Bronchial epithelial cell (primary cell): ENCODE data around the gene ZBTB5. TPM values are rescaled to one million over a fixed set of nuclear protein-coding genes. Genes with fewer than 3 reads are reported as not detected.

Experiments
- DNase-seq: peaks from one replicate; pipeline ENCODE4 v3.0.0-alpha.2; 2010; ENCODE audit warnings: low read depth
- FAIRE-seq: peaks from 2 replicates; lab custom pipeline; 2011; peaks lifted over from hg19 to GRCh38; lab: Jason Lieb, UNC
- H3K27me3 ChIP-seq: 2 replicates; pipeline ENCODE4 v1.5.1; 2011; ENCODE audit warnings: low read length; ENCODE audit not compliant: control insufficient read depth, insufficient read depth
- H3K36me3 ChIP-seq: 2 replicates; pipeline ENCODE4 v1.5.1; 2011; ENCODE audit warnings: low read length; ENCODE audit not compliant: control insufficient read depth, insufficient read depth
- H3K4me3 ChIP-seq: 2 replicates; pipeline ENCODE4 v1.5.1; 2011; ENCODE audit warnings: mild to moderate bottlenecking, low read depth, low read length, control low read depth
- CTCF ChIP-seq: IDR thresholded peaks from 2 replicates; pipeline ENCODE4 v1.5.1; 2011; ENCODE audit warnings: mild to moderate bottlenecking, moderate library complexity, low read length, control low read depth, inconsistent platforms; ENCODE audit not compliant: insufficient read depth, severe bottlenecking
- total RNA-seq: library from RNA; depleted of rRNA; stranded (reverse); fragments of >200 nt; gene quantifications from 2 replicates; pipeline ENCODE4 v1.2.1, GENCODE V29; 2014

Gene ZBTB5
- total RNA-seq, 1 donor from 2014 or later, result 8.2 TPM

- no peak for DNase-seq
- Histone ChIP-seq H3K4me3 (no peak overlapping the region), H3K36me3 (peaks cover 26% of the 10 kb centered on the region), H3K27me3 (no peaks in the 10 kb centered on the region)
- no peak for FAIRE-seq
- no peak for TF ChIP-seq CTCF
Observed at GRCh38 chr9:37438359-37438758, 26.9 kb downstream of the ZBTB5 start.

- DNase-seq, result no peak
- no peak for FAIRE-seq
- H3K36me3 ChIP-seq, result peaks cover 26% of the 10 kb centered on the region
- H3K4me3 ChIP-seq, result no peak overlapping the region
- TF ChIP-seq CTCF, result no peak
- H3K27me3 ChIP-seq, result no peaks in the 10 kb centered on the region
Observed at GRCh38 chr9:37437621-37438020, 27.6 kb downstream of the ZBTB5 start.

GRCh38 chr9:37437010-37437409 lies 28.2 kb downstream of the ZBTB5 start:
- Histone ChIP-seq H3K4me3 (no peak overlapping the region), H3K36me3 (peaks cover 26% of the 10 kb centered on the region), H3K27me3 (no peaks in the 10 kb centered on the region)
- DNase-seq (no peak), FAIRE-seq (no peak)
- TF ChIP-seq CTCF, result no peak

GRCh38 chr9:37436540-37436939 lies 28.7 kb downstream of the ZBTB5 start:
- Histone ChIP-seq H3K36me3 (peaks cover 25% of the 10 kb centered on the region), H3K27me3 (no peaks in the 10 kb centered on the region), H3K4me3 (no peak overlapping the region)
- no peak for DNase-seq
- no peak for TF ChIP-seq CTCF
- no peak for FAIRE-seq

- no peak for FAIRE-seq
- Histone ChIP-seq H3K27me3 (no peaks in the 10 kb centered on the region), H3K4me3 (no peak overlapping the region), H3K36me3 (peaks cover 19% of the 10 kb centered on the region)
- DNase-seq, result no peak
- no peak for TF ChIP-seq CTCF
Observed at GRCh38 chr9:37433867-37434371, 31.3 kb downstream of the ZBTB5 start.

- Histone ChIP-seq H3K4me3 (no peak overlapping the region), H3K36me3 (peaks cover 19% of the 10 kb centered on the region), H3K27me3 (no peaks in the 10 kb centered on the region)
- no peak for TF ChIP-seq CTCF
- DNase-seq (no peak), FAIRE-seq (no peak)
Observed at GRCh38 chr9:37432020-37432419, 33.2 kb downstream of the ZBTB5 start.
